Measurements from ENCODE around the gene RAVER1. TPM values are rescaled to one million over a fixed set of nuclear protein-coding genes. Genes with fewer than 3 reads are reported as not detected.
"Not testable (repeated sequence)": the region's sequence is repeated elsewhere in the genome, so short reads cannot be mapped to it uniquely, and the experiment has no call there.

The RAVER1 gene
- total RNA-seq (2014; rRNA removed) (62.4 and 81.8 TPM in 2 replicates), Bru-seq, nascent RNA (percentile 80 among the genes with signal in this experiment), BruChase-seq, experiment 1, labeled RNA remaining after a 6-hour chase (percentile 90 among the genes with signal in this experiment), BruChase-seq, experiment 2, labeled RNA remaining after a 2-hour chase (percentile 85 among the genes with signal in this experiment)
- long read RNA-seq, partial matches to known transcripts, result 6 of 31 reads
- long read RNA-seq, other reads (novel, unspliced or antisense), result 25 of 31 reads

GRCh38 chr19:10332965-10333757, at the start of gene RAVER1:
RAVER1 (minus strand) TSS chr19:10333529; CDS start chr19:10333507, 22 bp downstream.
- Histone ChIP-seq H2AFZ (ENCODE audit: low read length) (peak within 1 kb of the TSS; percentile 84), H3K9me3 (ENCODE audit: low read length) (no peaks in the 10 kb centered on the region), H3K36me3 (ENCODE audit: low read depth, low read length) (peaks cover 20% of the 10 kb centered on the region), H3K4me1 (ENCODE audit: insufficient read depth, low read length) (peaks cover 22% of the 10 kb centered on the region), H3K9me2 (replicated peaks; ENCODE audit: low read length) (no peaks in the 10 kb centered on the region), H3K27ac (ENCODE audit: low read length) (peak within 1 kb of the TSS; percentile 55), H3K4me3 (ENCODE audit: low read length) (peak within 1 kb of the TSS; percentile 84), H3K4me2 (ENCODE audit: low read length) (peak within 1 kb of the TSS; percentile 96), H3K9ac (ENCODE audit: low read length) (peak within 1 kb of the TSS; percentile 86), H3F3A (ENCODE audit: low read length, unreplicated experiment) (no peaks in the 10 kb centered on the region), H3K27me3 (ENCODE audit: low read length) (no peaks in the 10 kb centered on the region), H3K79me2 (ENCODE audit: low read length) (peaks cover 50% of the 10 kb centered on the region), H4K20me1 (ENCODE audit: low read length) (peaks cover 10% of the 10 kb centered on the region)
- BruUV-seq (replicated peaks), result no TSS peak
- CTCF ChIA-PET, result interaction anchor here (0.6 to 2.2 kb wide), 4 partner anchors 47 to 83 kb away, joined by 5 to 15 read pairs (median 7); partner anchors contain the start of gene ICAM1
- intact Hi-C loops (cut with micrococcal nuclease), result loop anchor here (10.0 kb wide), 1 partner anchor 52 kb away; the partner anchor contains the start of gene TYK2
- DNase-seq, result peak; percentile 98
- TF ChIP-seq CTCF (conservative IDR thresholded peaks at IDR 0.05; ENCODE audit: low read depth, low read length) (no peak), EZH2phosphoT487 (IDR thresholded peaks at IDR 0.05; ENCODE audit: borderline replicate concordance, low read length) (no peak), EZH2 (IDR thresholded peaks at IDR 0.05; ENCODE audit: low read length, unreplicated experiment) (no peak)
- ATAC-seq, result peak; percentile 76
- POLR2A ChIA-PET (ENCODE audit: unreplicated experiment), result interaction anchor here (0.5 to 0.6 kb wide), 5 partner anchors 16 to 875 kb away, joined by 4 to 26 read pairs (median 10); partner anchors contain the start of gene ICAM1

GRCh38 chr19:10383223-10383499, 49.8 kb upstream of the RAVER1 start:
- H3K9me3 ChIP-seq (ENCODE audit: low read length); DNase-seq; H4K20me1 ChIP-seq (ENCODE audit: low read length); H3K9ac ChIP-seq (ENCODE audit: low read length); H3K36me3 ChIP-seq (ENCODE audit: low read depth, low read length); CTCF ChIA-PET; H3K27ac ChIP-seq (ENCODE audit: low read length); BruUV-seq (replicated peaks); H3F3A ChIP-seq (ENCODE audit: low read length, unreplicated experiment); H2AFZ ChIP-seq (ENCODE audit: low read length); H3K4me2 ChIP-seq (ENCODE audit: low read length); ATAC-seq; H3K4me3 ChIP-seq (ENCODE audit: low read length); POLR2A ChIA-PET (ENCODE audit: unreplicated experiment); H3K9me2 ChIP-seq (replicated peaks; ENCODE audit: low read length); H3K27me3 ChIP-seq (ENCODE audit: low read length); H3K4me1 ChIP-seq (ENCODE audit: insufficient read depth, low read length): not testable (repeated sequence)
- H3K79me2 ChIP-seq (ENCODE audit: low read length), result peaks cover 14% of the 10 kb centered on the region
- intact Hi-C loops (cut with micrococcal nuclease), result loop anchor here (10.0 kb wide), 1 partner anchor 48 kb away; the partner anchor contains the start of genes ICAM3 and RAVER1

- peak; percentile 94 for ATAC-seq
These were observed 47.2 kb upstream of the RAVER1 start, which contains the start of gene TYK2 for GRCh38 chr19:10380313-10381102. TYK2 (minus strand) TSS chr19:10380572; CDS start chr19:10378406, 2,166 bp downstream.

More at GRCh38 chr19:10380313-10381102, 47.2 kb upstream of the RAVER1 start, which contains the start of gene TYK2:
- Histone ChIP-seq H3K9me2 (replicated peaks; ENCODE audit: low read length) (no peaks in the 10 kb centered on the region), H3K4me3 (ENCODE audit: low read length) (peak within 1 kb of the TSS; percentile 91), H3K4me2 (ENCODE audit: low read length) (peak within 1 kb of the TSS; percentile 88), H3K4me1 (ENCODE audit: insufficient read depth, low read length) (peaks cover 9% of the 10 kb centered on the region), H3K36me3 (ENCODE audit: low read depth, low read length) (peaks cover 12% of the 10 kb centered on the region), H3K9me3 (ENCODE audit: low read length) (no peaks in the 10 kb centered on the region), H3F3A (ENCODE audit: low read length, unreplicated experiment) (no peaks in the 10 kb centered on the region), H4K20me1 (ENCODE audit: low read length) (no peaks in the 10 kb centered on the region), H3K79me2 (ENCODE audit: low read length) (peaks cover 15% of the 10 kb centered on the region), H3K27me3 (ENCODE audit: low read length) (no peaks in the 10 kb centered on the region), H2AFZ (ENCODE audit: low read length) (peak within 1 kb of the TSS; percentile 95), H3K9ac (ENCODE audit: low read length) (peak within 1 kb of the TSS; percentile 92), H3K27ac (ENCODE audit: low read length) (peak within 1 kb of the TSS; percentile 40)
- CTCF ChIA-PET, result interaction anchor here (0.6 to 1.4 kb wide), 4 partner anchors 8 to 337 kb away, joined by 3 to 12 read pairs (median 6); partner anchors contain the start of gene DNM2
- intact Hi-C loops (cut with micrococcal nuclease), result loop anchor here (10.0 kb wide), 1 partner anchor 46 kb away; the partner anchor contains the start of genes ICAM3 and RAVER1
- POLR2A ChIA-PET (ENCODE audit: unreplicated experiment), result interaction anchor here (0.5 to 1.1 kb wide), 6 partner anchors 9 to 129 kb away, joined by 3 to 8 read pairs (median 6); partner anchors contain the start of genes ICAM1 and MRPL4
- BruUV-seq (replicated peaks), result no TSS peak
- peak; percentile 100 for DNase-seq
- no peak for TF ChIP-seq EZH2 (IDR thresholded peaks at IDR 0.05; ENCODE audit: low read length, unreplicated experiment)
- no peak for TF ChIP-seq EZH2phosphoT487 (IDR thresholded peaks at IDR 0.05; ENCODE audit: borderline replicate concordance, low read length)
- no peak for TF ChIP-seq CTCF (conservative IDR thresholded peaks at IDR 0.05; ENCODE audit: low read depth, low read length)
